Gastrocnemius medialis (tissue), 4 donors: ENCODE measurements around the gene ACOX2.

Source experiments
- POLR2A ChIP-seq, 2 donors: fragments of 450-650 bp; IDR thresholded peaks; one replicate each; pipeline ENCODE4 v1.6.1; 2017; ENCODE audit warnings: antibody characterized with exemption in 2 of 2, mild to moderate bottlenecking in 2 of 2, moderate library complexity in 2 of 2
- TF ChIP-seq, protein P1 (sequence below), 5 experiments: fragments of 450-650 bp in 3 of 5; fragments of 200-600 bp in 2 of 5; sonication (generic) in 2 of 5; IDR thresholded peaks in 4 of 5; conservative IDR thresholded peaks in 1 of 5; 1 replicate in 4 of 5; 2 replicates in 1 of 5; pipeline ENCODE4 v1.5.1; 2016 to 2019; ENCODE audit warnings: antibody characterized with exemption in 5 of 5, mild to moderate bottlenecking in 3 of 5, moderate library complexity in 3 of 5

DNA sequence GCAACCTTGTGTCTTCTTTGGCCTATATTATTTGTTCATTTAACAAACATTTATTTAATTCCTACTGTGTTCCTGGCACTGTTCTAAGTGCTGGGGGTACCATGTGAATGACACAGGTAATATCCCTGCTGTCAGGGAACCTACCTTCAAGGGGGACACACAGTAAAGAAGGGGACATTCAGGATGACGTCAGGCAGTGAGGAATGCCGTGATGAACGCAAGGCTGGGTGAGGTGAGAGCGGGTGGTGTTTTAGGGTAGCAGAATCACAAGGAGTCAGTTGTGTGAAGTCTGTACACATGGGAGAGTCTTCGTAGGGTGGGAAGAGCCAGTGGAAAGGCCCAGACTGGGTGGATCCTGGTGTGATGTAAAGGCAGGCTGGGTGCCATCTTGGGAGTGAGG lies 41.9 kb upstream of the ACOX2 start:
- no peak for TF ChIP-seq POLR2A (IDR thresholded peaks at IDR 0.05)
- TF ChIP-seq, protein P1, sequence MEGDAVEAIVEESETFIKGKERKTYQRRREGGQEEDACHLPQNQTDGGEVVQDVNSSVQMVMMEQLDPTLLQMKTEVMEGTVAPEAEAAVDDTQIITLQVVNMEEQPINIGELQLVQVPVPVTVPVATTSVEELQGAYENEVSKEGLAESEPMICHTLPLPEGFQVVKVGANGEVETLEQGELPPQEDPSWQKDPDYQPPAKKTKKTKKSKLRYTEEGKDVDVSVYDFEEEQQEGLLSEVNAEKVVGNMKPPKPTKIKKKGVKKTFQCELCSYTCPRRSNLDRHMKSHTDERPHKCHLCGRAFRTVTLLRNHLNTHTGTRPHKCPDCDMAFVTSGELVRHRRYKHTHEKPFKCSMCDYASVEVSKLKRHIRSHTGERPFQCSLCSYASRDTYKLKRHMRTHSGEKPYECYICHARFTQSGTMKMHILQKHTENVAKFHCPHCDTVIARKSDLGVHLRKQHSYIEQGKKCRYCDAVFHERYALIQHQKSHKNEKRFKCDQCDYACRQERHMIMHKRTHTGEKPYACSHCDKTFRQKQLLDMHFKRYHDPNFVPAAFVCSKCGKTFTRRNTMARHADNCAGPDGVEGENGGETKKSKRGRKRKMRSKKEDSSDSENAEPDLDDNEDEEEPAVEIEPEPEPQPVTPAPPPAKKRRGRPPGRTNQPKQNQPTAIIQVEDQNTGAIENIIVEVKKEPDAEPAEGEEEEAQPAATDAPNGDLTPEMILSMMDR (IDR thresholded peaks at IDR 0.05 in 4 of 5, conservative IDR thresholded peaks at IDR 0.05 in 1 of 5), result no peak
